CD4-positive, alpha-beta memory T cell (primary cell): ENCODE results near the gene MYO19. TPM values are rescaled to one million over a fixed set of nuclear protein-coding genes. Genes with fewer than 3 reads are reported as not detected.
A peak's percentile ranks its signal among the peaks of the same experiment; 100 is the strongest.

ENCODE experiments used
- CTCF ChIA-PET: fragments of 350-600 bp; sonication (Branson Sonifier 250); formaldehyde crosslinking; loops from one replicate; lab custom pipeline; 2021; ENCODE audit warnings: inconsistent platforms; ENCODE audit not compliant: partially characterized antibody; lab: Charles Lee
- POLR2A ChIA-PET: fragments of 350-600 bp; sonication (Branson Sonifier 250); formaldehyde crosslinking; loops from one replicate; lab custom pipeline; 2021; ENCODE audit not compliant: partially characterized antibody; lab: Charles Lee
- DNase-seq, 5 donors: peaks; one replicate each; pipeline versions ENCODE4 v3.0.0 to v3.0.0-alpha.2; 2020 to 2022; ENCODE audit warnings: mixed read lengths in 1 of 5
- H3K27ac ChIP-seq: one replicate; pipeline ENCODE4 v1.7.0; 2013; ENCODE audit warnings: low read depth, low read length
- H3K27me3 ChIP-seq: 2 replicates; pipeline ENCODE4 v1.7.0; 2013; ENCODE audit warnings: mild to moderate bottlenecking, low read length, moderate library complexity; ENCODE audit not compliant: insufficient read depth
- H3K36me3 ChIP-seq: 2 replicates; pipeline ENCODE4 v1.7.0; 2013; ENCODE audit warnings: mild to moderate bottlenecking, low read length, moderate library complexity; ENCODE audit not compliant: insufficient read depth
- H3K4me1 ChIP-seq: 2 replicates; pipeline ENCODE4 v1.7.0; 2013; ENCODE audit warnings: mild to moderate bottlenecking, low read length, moderate library complexity; ENCODE audit not compliant: insufficient read depth
- H3K4me3 ChIP-seq, 2 donors: one replicate each; pipeline ENCODE4 v1.7.0; 2013; ENCODE audit warnings: low read length in 2 of 2, mild to moderate bottlenecking in 1 of 2
- H3K9me3 ChIP-seq, 2 donors: one replicate each; pipeline ENCODE4 v1.7.0; 2013; ENCODE audit warnings: low read length in 2 of 2, control low read depth in 1 of 2; ENCODE audit not compliant: control insufficient read depth in 1 of 2
- H3K27ac Mint-ChIP-seq, 7 donors: one replicate each; pipeline ENCODE4 v1.8.0; 2020 to 2021; ENCODE audit warnings: mixed read lengths in 7 of 7, mild to moderate bottlenecking in 6 of 7, inconsistent platforms in 3 of 7, moderate library complexity in 3 of 7
- H3K27me3 Mint-ChIP-seq, 2 donors: one replicate each; pipeline ENCODE4 v1.8.0; 2020 to 2021; ENCODE audit warnings: mixed read lengths in 2 of 2
- H3K36me3 Mint-ChIP-seq, 2 donors: one replicate each; pipeline ENCODE4 v1.8.0; 2020 to 2021; ENCODE audit warnings: mixed read lengths in 2 of 2, inconsistent platforms in 1 of 2, mild to moderate bottlenecking in 1 of 2
- H3K4me1 Mint-ChIP-seq, 4 donors: one replicate each; pipeline ENCODE4 v1.8.0; 2020 to 2021; ENCODE audit warnings: mixed read lengths in 4 of 4, mild to moderate bottlenecking in 1 of 4
- H3K4me3 Mint-ChIP-seq, 8 donors: one replicate each; pipeline ENCODE4 v1.8.0; 2020 to 2021; ENCODE audit warnings: mixed read lengths in 8 of 8, mild to moderate bottlenecking in 7 of 8, moderate library complexity in 6 of 8, inconsistent platforms in 3 of 8
- H3K9me3 Mint-ChIP-seq, 8 donors: one replicate each; pipeline ENCODE4 v1.8.0; 2020 to 2021; ENCODE audit warnings: mixed read lengths in 8 of 8, mild to moderate bottlenecking in 5 of 8, inconsistent platforms in 3 of 8, moderate library complexity in 1 of 8
- intact Hi-C: fragments of 100-400 bp; cut with micrococcal nuclease; formaldehyde crosslinking; loops from one replicate; pipeline ENCODE4 v1.15.1; 2023
- polyA plus RNA-seq, 2 donors: library from polyadenylated mRNA; unstranded; fragments of 300-500 nt; fragmentation: Illumina TruSeq; gene quantifications; one replicate each; pipeline ENCODE4 v1.2.3, GENCODE V29; 2021
- total RNA-seq, 2 experiments: library from RNA; stranded (reverse); gene quantifications; one replicate each; pipeline ENCODE4 v1.2.3, GENCODE V29; 2021

MYO19 gene, protein sequence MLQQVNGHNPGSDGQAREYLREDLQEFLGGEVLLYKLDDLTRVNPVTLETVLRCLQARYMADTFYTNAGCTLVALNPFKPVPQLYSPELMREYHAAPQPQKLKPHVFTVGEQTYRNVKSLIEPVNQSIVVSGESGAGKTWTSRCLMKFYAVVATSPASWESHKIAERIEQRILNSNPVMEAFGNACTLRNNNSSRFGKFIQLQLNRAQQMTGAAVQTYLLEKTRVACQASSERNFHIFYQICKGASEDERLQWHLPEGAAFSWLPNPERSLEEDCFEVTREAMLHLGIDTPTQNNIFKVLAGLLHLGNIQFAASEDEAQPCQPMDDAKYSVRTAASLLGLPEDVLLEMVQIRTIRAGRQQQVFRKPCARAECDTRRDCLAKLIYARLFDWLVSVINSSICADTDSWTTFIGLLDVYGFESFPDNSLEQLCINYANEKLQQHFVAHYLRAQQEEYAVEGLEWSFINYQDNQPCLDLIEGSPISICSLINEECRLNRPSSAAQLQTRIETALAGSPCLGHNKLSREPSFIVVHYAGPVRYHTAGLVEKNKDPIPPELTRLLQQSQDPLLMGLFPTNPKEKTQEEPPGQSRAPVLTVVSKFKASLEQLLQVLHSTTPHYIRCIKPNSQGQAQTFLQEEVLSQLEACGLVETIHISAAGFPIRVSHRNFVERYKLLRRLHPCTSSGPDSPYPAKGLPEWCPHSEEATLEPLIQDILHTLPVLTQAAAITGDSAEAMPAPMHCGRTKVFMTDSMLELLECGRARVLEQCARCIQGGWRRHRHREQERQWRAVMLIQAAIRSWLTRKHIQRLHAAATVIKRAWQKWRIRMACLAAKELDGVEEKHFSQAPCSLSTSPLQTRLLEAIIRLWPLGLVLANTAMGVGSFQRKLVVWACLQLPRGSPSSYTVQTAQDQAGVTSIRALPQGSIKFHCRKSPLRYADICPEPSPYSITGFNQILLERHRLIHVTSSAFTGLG
- 10 to 100 TPM; 79.2 to 85.8 TPM for total RNA-seq
- polyA plus RNA-seq: 1 to 10 TPM; 4.7 to 7.4 TPM

DNA sequence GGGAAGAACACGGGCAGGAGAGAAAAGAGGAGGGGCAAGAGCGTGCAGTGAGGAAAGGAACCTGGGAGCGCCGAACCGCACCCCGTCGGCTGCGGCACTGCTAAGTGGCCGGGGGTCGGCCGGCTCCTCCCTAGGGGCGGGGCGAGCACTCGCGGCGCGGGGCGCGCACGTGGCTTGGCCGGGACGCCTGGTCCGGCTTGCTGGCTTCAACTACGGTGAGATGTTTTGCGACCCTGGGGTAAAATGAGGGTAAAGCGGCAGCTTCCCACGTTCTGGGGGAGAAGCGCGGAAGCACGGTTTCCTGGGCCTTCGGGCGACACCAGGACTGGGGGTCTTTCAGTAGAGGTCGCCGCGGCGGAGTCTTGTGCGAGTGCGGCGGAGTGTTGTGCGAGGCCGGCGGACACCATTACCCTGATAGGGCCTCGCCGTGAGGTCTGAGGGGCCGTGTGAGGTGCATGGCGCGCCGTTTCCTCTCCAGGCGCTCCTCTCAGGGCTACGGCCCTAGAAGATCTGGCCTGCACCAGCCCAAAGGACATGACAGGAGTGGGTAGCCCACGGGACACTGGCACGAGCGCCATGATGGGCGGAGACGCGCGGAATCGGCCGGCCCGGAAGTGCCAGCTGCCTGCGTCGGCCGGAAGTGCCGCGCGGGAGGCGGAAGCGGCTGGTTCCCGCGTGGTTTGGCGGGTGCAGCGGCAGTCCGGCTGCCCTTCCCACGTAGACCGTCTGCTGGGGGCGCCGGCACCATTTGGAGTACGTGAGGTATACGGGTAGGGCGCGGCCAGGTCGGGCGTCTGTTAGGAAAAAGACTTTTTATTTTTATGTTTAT is at the start of gene MYO19, which contains the start of gene PIGW:
Gene MYO19 (minus strand): TSS at position 29 of the 829 bp plus-strand sequence. CDS start 2,330 bp downstream, outside the sequence.
Gene PIGW (plus strand): TSS at position 148 of the 829 bp plus-strand sequence. CDS start 2,115 bp downstream, outside the sequence.
- ChIA-PET CTCF (interaction anchor here (0.6 to 3.9 kb wide), 11 partner anchors 10 to 67 kb away, joined by 3 to 24 read pairs (median 4); partner anchors contain the start of genes GGNBP2 and MRM1), POLR2A (interaction anchor here (0.9 to 5.2 kb wide), 11 partner anchors 11 to 1076 kb away, joined by 3 to 151 read pairs (median 6); partner anchors contain the start of genes DHRS11, GGNBP2, MRM1 and ZNHIT3)
- Mint-ChIP-seq H3K36me3 (peaks cover 0 to 42% of the 10 kb centered on the region in 2 donors), H3K27ac (peak within 1 kb of the TSS; percentile 91 to 97 (median 96)), H3K9me3 (peaks cover 0 to 2% (median 0%) of the 10 kb centered on the region in 8 donors), H3K4me1 (peaks cover 9 to 27% (median 19%) of the 10 kb centered on the region in 4 donors), H3K4me3 (peak within 1 kb of the TSS; percentile 90 to 97 (median 95)), H3K27me3 (no peaks in the 10 kb centered on the region)
- Histone ChIP-seq H3K27me3 (no peaks in the 10 kb centered on the region), H3K9me3 (no peaks in the 10 kb centered on the region), H3K4me3 (peak within 1 kb of the TSS; percentile 58 to 99), H3K27ac (peak within 1 kb of the TSS; percentile 82), H3K36me3 (peaks cover 4% of the 10 kb centered on the region), H3K4me1 (peaks cover 12% of the 10 kb centered on the region)
- DNase-seq: peak; percentile 81 to 87 (median 85)
- intact Hi-C loops: loop anchor here (1.0 to 10.0 kb wide), 4 partner anchors 9 to 190 kb away; partner anchors contain the start of genes GGNBP2, MRM1 and ZNHIT3

DNA sequence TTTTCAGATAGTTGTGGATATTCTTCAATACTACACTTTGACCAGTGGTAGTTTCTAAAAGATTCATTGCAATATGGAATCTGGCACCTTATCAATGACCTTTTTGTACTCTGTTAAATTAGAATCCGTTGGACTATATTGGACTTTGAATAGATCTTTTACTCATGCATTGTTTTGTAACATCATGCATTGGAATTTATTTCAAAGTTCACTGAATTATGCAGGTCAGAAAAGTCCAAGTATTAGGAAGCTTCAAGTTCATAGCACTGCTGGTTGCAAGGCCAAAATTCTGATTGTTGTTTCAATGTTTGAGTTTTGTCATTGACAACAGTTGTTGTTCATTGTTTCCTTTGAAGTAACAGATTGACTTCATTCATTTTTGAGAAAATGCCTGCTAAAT is 49.1 kb upstream of the MYO19 start:
- Mint-ChIP-seq H3K27me3 (no peaks in the 10 kb centered on the region), H3K36me3 (peaks cover 22 to 68% of the 10 kb centered on the region in 2 donors), H3K4me1 (peaks cover 0 to 2% (median under 1%) of the 10 kb centered on the region in 4 donors), H3K4me3 (no peak overlapping the region), H3K27ac (peak overlapping the region in 1 of 7 donors; percentile 51), H3K9me3 (no peaks in the 10 kb centered on the region)
- Histone ChIP-seq H3K36me3 (peaks cover 61% of the 10 kb centered on the region), H3K4me1 (no peaks in the 10 kb centered on the region), H3K27ac (no peak overlapping the region), H3K4me3 (no peak overlapping the region), H3K9me3 (no peaks in the 10 kb centered on the region), H3K27me3 (no peaks in the 10 kb centered on the region)
- no peak for DNase-seq
- intact Hi-C loops: no loop called here
- ChIA-PET CTCF (interaction anchor here (0.9 to 1.4 kb wide), 2 partner anchors 18 to 464 kb away, joined by 4 to 8 read pairs; partner anchors contain the start of gene MRM1), POLR2A (interaction anchor here (0.6 kb wide), 1 partner anchor 501 kb away, joined by 4 read pairs; no protein-coding TSS in a partner anchor)

DNA sequence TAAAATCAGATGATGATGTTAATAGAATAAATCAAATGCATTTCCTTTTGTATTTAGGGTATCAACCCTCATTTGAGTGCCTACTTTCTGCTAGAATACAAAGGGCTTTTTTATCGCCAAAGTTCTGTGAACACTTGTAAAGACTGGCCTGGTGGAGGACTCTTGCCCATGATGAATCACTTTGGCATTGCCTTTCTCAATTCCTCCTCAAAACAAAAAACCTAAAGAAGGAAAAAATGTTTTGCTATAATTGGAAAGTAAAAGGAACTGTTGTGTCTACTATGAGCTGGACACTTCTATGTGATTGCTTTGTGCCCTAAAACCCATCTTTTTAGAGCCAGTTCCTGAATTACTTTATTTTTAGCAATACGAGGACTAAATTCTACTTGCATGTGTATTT is 44.0 kb upstream of the MYO19 start:
- intact Hi-C loops: no loop called here
- Mint-ChIP-seq H3K27ac (peak overlapping the region in 1 of 7 donors; percentile 18), H3K36me3 (peaks cover 21 to 66% of the 10 kb centered on the region in 2 donors), H3K4me3 (no peak overlapping the region), H3K4me1 (peaks cover 8 to 14% (median 11%) of the 10 kb centered on the region in 4 donors), H3K9me3 (no peaks in the 10 kb centered on the region), H3K27me3 (no peaks in the 10 kb centered on the region)
- DNase-seq: no peak
- Histone ChIP-seq H3K36me3 (peaks cover 50% of the 10 kb centered on the region), H3K27me3 (no peaks in the 10 kb centered on the region), H3K9me3 (no peaks in the 10 kb centered on the region), H3K4me1 (peaks cover 4% of the 10 kb centered on the region), H3K4me3 (no peak overlapping the region), H3K27ac (no peak overlapping the region)
- ChIA-PET CTCF (no interaction called here), POLR2A (interaction anchor here (1.6 kb wide), 1 partner anchor 33 kb away, joined by 9 read pairs; no protein-coding TSS in a partner anchor)

DNA sequence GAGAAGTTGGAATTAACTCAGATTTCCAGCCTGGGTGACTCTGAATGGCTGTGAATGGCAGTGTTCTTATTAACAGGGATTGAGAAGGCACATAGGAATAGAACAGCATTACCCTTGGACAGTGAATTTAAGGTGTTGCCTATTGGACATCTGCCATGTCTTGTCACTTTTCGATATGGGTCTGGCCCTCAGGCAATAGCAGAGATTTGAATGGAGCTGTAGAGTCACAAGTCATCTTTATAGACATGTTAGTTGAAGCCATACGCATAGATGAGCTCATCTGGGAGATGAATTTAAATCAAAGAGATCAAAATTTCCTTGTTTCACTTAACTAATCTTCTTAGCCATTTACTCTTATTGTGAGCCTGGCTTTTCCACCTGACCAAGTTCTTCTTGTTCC is 42.1 kb upstream of the MYO19 start:
- H3K4me3 Mint-ChIP-seq: no peak overlapping the region

DNA sequence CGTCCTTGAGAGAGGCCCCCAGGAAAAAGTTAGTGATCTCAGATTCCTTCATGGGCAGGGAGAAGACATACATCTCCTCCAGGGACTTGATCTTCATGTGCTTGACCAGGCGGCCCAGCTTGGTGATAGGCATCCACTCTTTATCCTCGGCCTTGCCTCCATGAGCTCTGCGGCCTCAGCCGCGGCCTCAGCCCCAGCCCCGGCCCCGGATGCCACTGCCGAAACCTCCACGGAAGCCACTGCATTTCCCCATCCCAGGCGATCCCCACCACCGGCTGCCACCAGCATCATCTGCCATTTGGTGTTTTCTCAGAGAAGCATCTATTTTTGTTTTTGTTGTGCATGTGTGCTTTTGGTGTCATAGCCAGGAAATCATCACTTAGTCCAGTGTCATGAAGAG is 40.4 kb upstream of the MYO19 start:
- H3K27ac ChIP-seq: no peak overlapping the region
- no peak overlapping the region for H3K4me3 Mint-ChIP-seq
- no peaks in the 10 kb centered on the region for H3K27me3 ChIP-seq
- ChIA-PET CTCF (no interaction called here), POLR2A (no interaction called here)
- H3K27me3 Mint-ChIP-seq: no peaks in the 10 kb centered on the region
- H3K27ac Mint-ChIP-seq: peak overlapping the region in 2 of 7 donors; percentile 55 to 57
- H3K36me3 ChIP-seq: peaks cover 47% of the 10 kb centered on the region
- no peak overlapping the region for H3K4me3 ChIP-seq
- H3K9me3 ChIP-seq: no peaks in the 10 kb centered on the region
- intact Hi-C loops: no loop called here
- peaks cover 25 to 62% of the 10 kb centered on the region in 2 donors for H3K36me3 Mint-ChIP-seq
- H3K4me1 ChIP-seq: peaks cover 4% of the 10 kb centered on the region
- no peak for DNase-seq
- H3K4me1 Mint-ChIP-seq: peaks cover 12 to 33% (median 20%) of the 10 kb centered on the region in 4 donors
- H3K9me3 Mint-ChIP-seq: no peaks in the 10 kb centered on the region

More for the DNA sequence above, 42.1 kb upstream of the MYO19 start:
- ChIA-PET CTCF (interaction anchor here (1.2 kb wide), 1 partner anchor 11 kb away, joined by 5 read pairs; no protein-coding TSS in a partner anchor), POLR2A (no interaction called here)
- H3K27me3 Mint-ChIP-seq: no peaks in the 10 kb centered on the region
- intact Hi-C loops: no loop called here
- peaks cover 14 to 28% (median 21%) of the 10 kb centered on the region in 4 donors for H3K4me1 Mint-ChIP-seq
- H3K27me3 ChIP-seq: no peaks in the 10 kb centered on the region
- H3K27ac Mint-ChIP-seq: peak overlapping the region in 5 of 7 donors; percentile 36 to 65 (median 40)
- peaks cover 42% of the 10 kb centered on the region for H3K36me3 ChIP-seq
- H3K27ac ChIP-seq: no peak overlapping the region
- peaks cover 29 to 68% of the 10 kb centered on the region in 2 donors for H3K36me3 Mint-ChIP-seq
- no peaks in the 10 kb centered on the region for H3K9me3 Mint-ChIP-seq
- no peak overlapping the region for H3K4me3 ChIP-seq
- DNase-seq: no peak
- H3K4me1 ChIP-seq: peaks cover 4% of the 10 kb centered on the region
- H3K9me3 ChIP-seq: no peaks in the 10 kb centered on the region

DNA sequence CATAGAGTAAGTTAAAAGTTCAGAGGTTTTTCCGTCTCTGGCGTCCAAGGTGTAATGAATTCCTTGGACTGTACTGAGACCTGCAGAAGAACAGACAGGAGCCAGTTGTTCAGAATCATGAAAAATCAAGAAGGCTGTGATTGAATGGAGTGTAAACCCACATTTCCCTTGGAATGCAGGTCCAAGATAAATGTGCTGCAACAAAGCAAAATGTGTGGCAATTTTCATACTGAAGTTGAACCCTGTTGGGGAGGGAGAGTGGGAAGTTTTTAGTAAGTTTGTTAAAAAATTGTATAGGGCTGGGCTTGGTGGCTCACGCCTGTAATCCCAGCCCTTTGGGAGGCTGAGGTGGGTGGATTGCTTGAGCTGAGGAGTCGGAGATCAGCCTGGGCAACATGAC is 31.4 kb upstream of the MYO19 start:
- H3K27me3 Mint-ChIP-seq: no peaks in the 10 kb centered on the region
- H3K27ac Mint-ChIP-seq: peak overlapping the region in 4 of 7 donors; percentile 4 to 38 (median 25)
- H3K4me3 Mint-ChIP-seq: no peak overlapping the region
- POLR2A ChIA-PET: interaction anchor here (1.4 to 2.5 kb wide), 2 partner anchors 15 to 20 kb away, joined by 4 to 9 read pairs; no protein-coding TSS in a partner anchor
- H3K36me3 Mint-ChIP-seq: peaks cover 41 to 71% of the 10 kb centered on the region in 2 donors
- Histone ChIP-seq H3K36me3 (peaks cover 47% of the 10 kb centered on the region), H3K27ac (no peak overlapping the region), H3K27me3 (no peaks in the 10 kb centered on the region), H3K4me1 (peaks cover 9% of the 10 kb centered on the region), H3K9me3 (no peaks in the 10 kb centered on the region), H3K4me3 (no peak overlapping the region)
- H3K9me3 Mint-ChIP-seq: no peaks in the 10 kb centered on the region
- intact Hi-C loops: no loop called here
- no peak for DNase-seq
- CTCF ChIA-PET: interaction anchor here (0.8 to 1.8 kb wide), 4 partner anchors 11 to 36 kb away, joined by 3 to 6 read pairs (median 4); partner anchors contain the start of genes MRM1, MYO19 and PIGW
- peaks cover 11 to 32% (median 17%) of the 10 kb centered on the region in 4 donors for H3K4me1 Mint-ChIP-seq
